Measurements from ENCODE around the gene RNLS.

DNA sequence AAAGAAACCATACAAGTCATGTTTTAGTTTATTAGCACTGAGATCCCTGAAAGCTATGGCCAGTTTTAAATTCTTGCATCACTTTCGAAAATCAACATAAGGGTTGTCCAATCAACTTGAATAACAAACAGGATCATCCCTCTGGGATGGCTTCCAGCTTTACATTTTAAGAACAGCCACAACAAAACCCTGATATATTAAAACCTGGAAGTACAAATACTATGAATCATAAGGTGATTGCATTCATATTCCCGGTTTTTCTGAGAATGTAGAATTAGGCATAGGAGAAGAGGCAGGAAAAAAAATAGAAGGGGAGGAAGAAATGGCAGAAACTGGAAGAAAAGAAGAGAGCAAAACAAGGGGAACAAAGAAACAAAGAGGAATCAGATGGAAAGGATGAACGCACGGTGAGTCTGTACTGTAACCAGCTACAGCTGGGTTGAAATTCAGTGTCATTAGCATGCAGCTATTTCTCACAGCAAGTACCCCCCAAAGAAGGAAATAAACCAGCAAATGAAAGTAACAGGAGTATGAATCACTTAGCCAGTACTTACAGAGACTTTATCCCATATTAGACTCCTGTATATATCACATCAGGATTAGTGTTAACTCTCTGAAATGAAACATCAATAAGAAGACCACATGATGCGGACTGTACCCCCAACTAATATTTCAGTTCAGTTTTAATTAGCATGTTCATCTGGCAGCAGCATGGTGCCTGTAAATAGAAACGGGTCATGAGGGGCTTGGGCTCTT, 301.3 kb downstream of the RNLS start:
- no peak for TF ChIP-seq POLR2A (IDR thresholded peaks at IDR 0.05)
- TF ChIP-seq, protein P1, sequence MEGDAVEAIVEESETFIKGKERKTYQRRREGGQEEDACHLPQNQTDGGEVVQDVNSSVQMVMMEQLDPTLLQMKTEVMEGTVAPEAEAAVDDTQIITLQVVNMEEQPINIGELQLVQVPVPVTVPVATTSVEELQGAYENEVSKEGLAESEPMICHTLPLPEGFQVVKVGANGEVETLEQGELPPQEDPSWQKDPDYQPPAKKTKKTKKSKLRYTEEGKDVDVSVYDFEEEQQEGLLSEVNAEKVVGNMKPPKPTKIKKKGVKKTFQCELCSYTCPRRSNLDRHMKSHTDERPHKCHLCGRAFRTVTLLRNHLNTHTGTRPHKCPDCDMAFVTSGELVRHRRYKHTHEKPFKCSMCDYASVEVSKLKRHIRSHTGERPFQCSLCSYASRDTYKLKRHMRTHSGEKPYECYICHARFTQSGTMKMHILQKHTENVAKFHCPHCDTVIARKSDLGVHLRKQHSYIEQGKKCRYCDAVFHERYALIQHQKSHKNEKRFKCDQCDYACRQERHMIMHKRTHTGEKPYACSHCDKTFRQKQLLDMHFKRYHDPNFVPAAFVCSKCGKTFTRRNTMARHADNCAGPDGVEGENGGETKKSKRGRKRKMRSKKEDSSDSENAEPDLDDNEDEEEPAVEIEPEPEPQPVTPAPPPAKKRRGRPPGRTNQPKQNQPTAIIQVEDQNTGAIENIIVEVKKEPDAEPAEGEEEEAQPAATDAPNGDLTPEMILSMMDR (IDR thresholded peaks at IDR 0.05) = no peak

All from testis (tissue), 2 donors.